ENCODE measurements around the gene FHOD3.
A peak's percentile ranks its signal among the peaks of the same experiment; 100 is the strongest.

The FHOD3 gene

DNA sequence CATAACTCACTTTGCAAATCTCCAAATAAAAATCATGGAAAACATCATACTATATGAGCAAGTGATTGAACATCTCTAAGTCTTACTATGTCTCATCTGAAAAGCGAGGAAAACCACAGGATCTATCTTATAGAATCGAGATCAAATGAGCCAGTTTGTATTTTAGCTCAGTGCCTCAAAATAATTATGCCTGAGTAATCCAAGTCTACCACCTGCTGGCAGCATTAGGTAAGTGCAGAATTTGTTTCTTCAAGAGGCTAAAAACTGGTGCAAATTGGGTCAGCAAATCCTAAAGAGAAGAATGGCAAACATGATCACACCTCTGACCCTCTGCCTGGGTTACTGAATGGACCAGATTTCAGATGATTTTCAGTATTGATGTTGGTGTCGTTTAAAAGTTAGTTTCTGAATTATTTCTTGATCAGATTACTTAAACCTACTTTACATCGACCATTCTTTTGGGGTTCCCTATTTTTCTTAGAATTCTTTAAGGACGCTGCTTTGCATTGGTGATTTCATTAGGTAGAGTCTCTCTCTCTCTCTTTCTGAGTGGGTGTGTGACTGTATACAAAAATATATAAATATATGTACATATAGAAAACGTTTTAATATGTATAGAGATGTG is 12.7 kb upstream of the FHOD3 start:
- H3K27ac ChIP-seq (ENCODE audit: low read depth, low read length) = no peak overlapping the region
- no peak overlapping the region for H2AK5ac ChIP-seq (ENCODE audit: low read length)
- no peak overlapping the region for H4K8ac ChIP-seq (ENCODE audit: low read depth, low read length)
- H4K5ac ChIP-seq (ENCODE audit: low read length) = no peak overlapping the region
- no peaks in the 10 kb centered on the region for H3K27me3 ChIP-seq (ENCODE audit: insufficient read depth, low read length, poor library complexity)
- no peaks in the 10 kb centered on the region for H3K79me1 ChIP-seq (ENCODE audit: low read length)
- no peak overlapping the region for H3K18ac ChIP-seq (ENCODE audit: low read length)
- DNase-seq = peak; percentile 76
- no peak overlapping the region for H3K4ac ChIP-seq (ENCODE audit: low read depth, low read length)
- no peak overlapping the region for H2BK15ac ChIP-seq (replicated peaks; ENCODE audit: low read depth)
- H3K4me3 ChIP-seq (ENCODE audit: low read length) = no peak overlapping the region
- no peak overlapping the region for H3K4me2 ChIP-seq (ENCODE audit: low read length)
- no peaks in the 10 kb centered on the region for H3K36me3 ChIP-seq (ENCODE audit: control insufficient read depth, insufficient read depth, low read length)
- no peak overlapping the region for H3K9ac ChIP-seq (ENCODE audit: low read length)
- H3K23ac ChIP-seq (ENCODE audit: low read length) = no peak overlapping the region
- no peak overlapping the region for H2BK120ac ChIP-seq (ENCODE audit: low read depth, low read length)
- H3K56ac ChIP-seq (ENCODE audit: low read length) = no peak overlapping the region
- H3K4me1 ChIP-seq (ENCODE audit: control insufficient read depth, low read depth, low read length) = no peaks in the 10 kb centered on the region
- no peaks in the 10 kb centered on the region for H3K79me2 ChIP-seq (ENCODE audit: control insufficient read depth, insufficient read depth, low read length)
- 100% methylated on average over 1 of the region's 6 CpGs for whole genome bisulfite sequencing (ENCODE audit: extremely low coverage, insufficient coverage, low lambda C conversion rate)
- H2BK5ac ChIP-seq (ENCODE audit: low read length) = no peak overlapping the region

GRCh38 chr18:36287653-36288052 is 9.9 kb upstream of the FHOD3 start:
- no peak overlapping the region for H4K5ac ChIP-seq (ENCODE audit: low read length)
- H3K36me3 ChIP-seq (ENCODE audit: control insufficient read depth, insufficient read depth, low read length) = no peaks in the 10 kb centered on the region
- no peak overlapping the region for H3K18ac ChIP-seq (ENCODE audit: low read length)
- DNase-seq = no peak
- no peak overlapping the region for H3K56ac ChIP-seq (ENCODE audit: low read length)
- no peaks in the 10 kb centered on the region for H3K79me2 ChIP-seq (ENCODE audit: control insufficient read depth, insufficient read depth, low read length)
- peaks cover 2% of the 10 kb centered on the region for H3K27me3 ChIP-seq (ENCODE audit: insufficient read depth, low read length, poor library complexity)
- no peak overlapping the region for H3K4me2 ChIP-seq (ENCODE audit: low read length)
- H2BK120ac ChIP-seq (ENCODE audit: low read depth, low read length) = no peak overlapping the region
- no peak overlapping the region for H2BK15ac ChIP-seq (replicated peaks; ENCODE audit: low read depth)
- H3K23ac ChIP-seq (ENCODE audit: low read length) = no peak overlapping the region
- H4K8ac ChIP-seq (ENCODE audit: low read depth, low read length) = no peak overlapping the region
- no peak overlapping the region for H2BK5ac ChIP-seq (ENCODE audit: low read length)
- no peaks in the 10 kb centered on the region for H3K4me1 ChIP-seq (ENCODE audit: control insufficient read depth, low read depth, low read length)
- H3K79me1 ChIP-seq (ENCODE audit: low read length) = no peaks in the 10 kb centered on the region
- H3K27ac ChIP-seq (ENCODE audit: low read depth, low read length) = no peak overlapping the region
- no peak overlapping the region for H2AK5ac ChIP-seq (ENCODE audit: low read length)
- WGBS (ENCODE audit: extremely low coverage, insufficient coverage, low lambda C conversion rate) = no CpG with 5 or more reads among the region's 2 CpGs
- no peak overlapping the region for H3K4ac ChIP-seq (ENCODE audit: low read depth, low read length)
- H3K9ac ChIP-seq (ENCODE audit: low read length) = no peak overlapping the region
- no peak overlapping the region for H3K4me3 ChIP-seq (ENCODE audit: low read length)

GRCh38 chr18:36288689-36289088 is 8.8 kb upstream of the FHOD3 start:
- H3K4ac ChIP-seq (ENCODE audit: low read depth, low read length) = no peak overlapping the region
- H3K4me2 ChIP-seq (ENCODE audit: low read length) = no peak overlapping the region
- H3K4me3 ChIP-seq (ENCODE audit: low read length) = no peak overlapping the region
- H3K18ac ChIP-seq (ENCODE audit: low read length) = no peak overlapping the region
- no peak overlapping the region for H4K5ac ChIP-seq (ENCODE audit: low read length)
- no peak overlapping the region for H4K8ac ChIP-seq (ENCODE audit: low read depth, low read length)
- H3K4me1 ChIP-seq (ENCODE audit: control insufficient read depth, low read depth, low read length) = no peaks in the 10 kb centered on the region
- H3K9ac ChIP-seq (ENCODE audit: low read length) = no peak overlapping the region
- H3K56ac ChIP-seq (ENCODE audit: low read length) = no peak overlapping the region
- H2AK5ac ChIP-seq (ENCODE audit: low read length) = no peak overlapping the region
- no peak overlapping the region for H2BK120ac ChIP-seq (ENCODE audit: low read depth, low read length)
- H3K27ac ChIP-seq (ENCODE audit: low read depth, low read length) = no peak overlapping the region
- DNase-seq = no peak
- no peak overlapping the region for H2BK15ac ChIP-seq (replicated peaks; ENCODE audit: low read depth)
- H3K27me3 ChIP-seq (ENCODE audit: insufficient read depth, low read length, poor library complexity) = peaks cover 2% of the 10 kb centered on the region
- no peak overlapping the region for H3K23ac ChIP-seq (ENCODE audit: low read length)
- H3K36me3 ChIP-seq (ENCODE audit: control insufficient read depth, insufficient read depth, low read length) = no peaks in the 10 kb centered on the region
- no peak overlapping the region for H2BK5ac ChIP-seq (ENCODE audit: low read length)
- H3K79me2 ChIP-seq (ENCODE audit: control insufficient read depth, insufficient read depth, low read length) = no peaks in the 10 kb centered on the region
- no peaks in the 10 kb centered on the region for H3K79me1 ChIP-seq (ENCODE audit: low read length)

- no peak overlapping the region for H3K9ac ChIP-seq (ENCODE audit: low read length)
- no peak overlapping the region for H3K4me2 ChIP-seq (ENCODE audit: low read length)
- no peaks in the 10 kb centered on the region for H3K79me2 ChIP-seq (ENCODE audit: control insufficient read depth, insufficient read depth, low read length)
- H4K5ac ChIP-seq (ENCODE audit: low read length) = no peak overlapping the region
- no peak overlapping the region for H4K8ac ChIP-seq (ENCODE audit: low read depth, low read length)
- no peak overlapping the region for H3K18ac ChIP-seq (ENCODE audit: low read length)
- no peaks in the 10 kb centered on the region for H3K36me3 ChIP-seq (ENCODE audit: control insufficient read depth, insufficient read depth, low read length)
- no peak overlapping the region for H3K23ac ChIP-seq (ENCODE audit: low read length)
- no peak overlapping the region for H3K4me3 ChIP-seq (ENCODE audit: low read length)
- H3K56ac ChIP-seq (ENCODE audit: low read length) = no peak overlapping the region
- H2BK5ac ChIP-seq (ENCODE audit: low read length) = no peak overlapping the region
- no peak overlapping the region for H3K4ac ChIP-seq (ENCODE audit: low read depth, low read length)
- peaks cover 27% of the 10 kb centered on the region for H3K27me3 ChIP-seq (ENCODE audit: insufficient read depth, low read length, poor library complexity)
- H2BK120ac ChIP-seq (ENCODE audit: low read depth, low read length) = no peak overlapping the region
- no CpG with 5 or more reads among the region's 1 CpG for WGBS (ENCODE audit: extremely low coverage, insufficient coverage, low lambda C conversion rate)
- no peak overlapping the region for H2BK15ac ChIP-seq (replicated peaks; ENCODE audit: low read depth)
- H3K27ac ChIP-seq (ENCODE audit: low read depth, low read length) = no peak overlapping the region
- no peaks in the 10 kb centered on the region for H3K79me1 ChIP-seq (ENCODE audit: low read length)
- DNase-seq = no peak
- H3K4me1 ChIP-seq (ENCODE audit: control insufficient read depth, low read depth, low read length) = no peaks in the 10 kb centered on the region
- no peak overlapping the region for H2AK5ac ChIP-seq (ENCODE audit: low read length)
Observed at GRCh38 chr18:36294031-36294430, 3.5 kb upstream of the FHOD3 start.

DNA sequence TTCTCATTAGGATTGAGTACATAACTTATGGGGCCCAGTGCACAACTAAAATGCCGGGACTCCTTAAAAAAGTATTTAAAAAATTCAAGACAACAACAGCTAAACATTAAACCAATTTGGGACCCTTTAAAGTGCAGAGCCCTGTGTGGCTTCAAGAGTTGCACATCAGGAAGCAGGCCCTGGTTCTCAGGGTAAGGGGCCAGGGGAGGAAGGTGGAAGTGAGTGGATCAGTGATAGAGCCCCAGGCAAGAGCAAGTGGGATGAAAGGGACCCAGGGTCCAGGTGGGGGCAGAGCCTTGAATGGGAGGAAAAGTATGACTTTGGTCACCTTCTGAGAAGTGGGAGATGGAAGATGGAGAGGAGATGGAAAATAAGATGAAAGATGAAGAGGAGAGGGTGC is 2.3 kb upstream of the FHOD3 start:
- Histone ChIP-seq H2BK15ac (replicated peaks; ENCODE audit: low read depth) (no peak overlapping the region), H3K79me2 (ENCODE audit: control insufficient read depth, insufficient read depth, low read length) (no peaks in the 10 kb centered on the region), H2BK120ac (ENCODE audit: low read depth, low read length) (no peak overlapping the region), H4K8ac (ENCODE audit: low read depth, low read length) (no peak overlapping the region), H3K79me1 (ENCODE audit: low read length) (no peaks in the 10 kb centered on the region), H3K18ac (ENCODE audit: low read length) (no peak overlapping the region), H3K27me3 (ENCODE audit: insufficient read depth, low read length, poor library complexity) (peaks cover 37% of the 10 kb centered on the region), H4K5ac (ENCODE audit: low read length) (no peak overlapping the region), H3K4me2 (ENCODE audit: low read length) (no peak overlapping the region), H3K9ac (ENCODE audit: low read length) (no peak overlapping the region), H3K4ac (ENCODE audit: low read depth, low read length) (no peak overlapping the region), H3K56ac (ENCODE audit: low read length) (no peak overlapping the region), H3K36me3 (ENCODE audit: control insufficient read depth, insufficient read depth, low read length) (no peaks in the 10 kb centered on the region), H3K4me3 (ENCODE audit: low read length) (no peak overlapping the region), H2BK5ac (ENCODE audit: low read length) (no peak overlapping the region), H3K23ac (ENCODE audit: low read length) (no peak overlapping the region), H3K27ac (ENCODE audit: low read depth, low read length) (no peak overlapping the region), H3K4me1 (ENCODE audit: control insufficient read depth, low read depth, low read length) (no peaks in the 10 kb centered on the region), H2AK5ac (ENCODE audit: low read length) (no peak overlapping the region)
- no peak for DNase-seq
- WGBS (ENCODE audit: extremely low coverage, insufficient coverage, low lambda C conversion rate) = no CpG with 5 or more reads among the region's 1 CpG

DNA sequence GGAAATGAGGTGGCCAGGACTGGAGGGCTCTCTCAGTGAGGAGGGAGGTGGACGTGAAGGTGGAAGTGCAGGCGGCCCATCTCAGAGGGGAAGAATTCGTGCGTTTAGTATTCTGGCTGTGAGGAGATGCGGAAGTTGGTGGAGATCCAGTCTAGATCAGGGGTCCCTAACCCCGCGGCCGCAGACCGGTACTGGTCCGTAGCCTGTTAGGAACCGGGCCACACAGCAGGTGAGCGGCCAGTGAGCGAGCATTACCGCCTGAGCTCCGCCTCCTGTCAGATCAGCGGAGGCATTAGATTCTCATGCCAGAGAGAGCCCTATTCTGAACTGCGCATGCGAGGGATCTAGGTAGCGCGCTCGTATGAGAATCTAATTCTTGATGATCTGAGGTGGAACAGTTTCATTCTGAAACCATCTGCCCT is 1.6 kb upstream of the FHOD3 start:
- Histone ChIP-seq H2BK15ac (replicated peaks; ENCODE audit: low read depth) (no peak overlapping the region), H3K4ac (ENCODE audit: low read depth, low read length) (no peak overlapping the region), H3K4me2 (ENCODE audit: low read length) (peak overlapping the region; percentile 20), H2BK120ac (ENCODE audit: low read depth, low read length) (no peak overlapping the region), H3K9ac (ENCODE audit: low read length) (no peak overlapping the region), H3K27me3 (ENCODE audit: insufficient read depth, low read length, poor library complexity) (peaks cover 37% of the 10 kb centered on the region), H3K23ac (ENCODE audit: low read length) (no peak overlapping the region), H3K79me1 (ENCODE audit: low read length) (no peaks in the 10 kb centered on the region), H3K27ac (ENCODE audit: low read depth, low read length) (no peak overlapping the region), H3K56ac (ENCODE audit: low read length) (no peak overlapping the region), H4K8ac (ENCODE audit: low read depth, low read length) (no peak overlapping the region), H4K5ac (ENCODE audit: low read length) (no peak overlapping the region), H3K4me3 (ENCODE audit: low read length) (no peak overlapping the region), H3K18ac (ENCODE audit: low read length) (no peak overlapping the region), H2BK5ac (ENCODE audit: low read length) (no peak overlapping the region), H3K79me2 (ENCODE audit: control insufficient read depth, insufficient read depth, low read length) (no peaks in the 10 kb centered on the region), H3K36me3 (ENCODE audit: control insufficient read depth, insufficient read depth, low read length) (no peaks in the 10 kb centered on the region), H3K4me1 (ENCODE audit: control insufficient read depth, low read depth, low read length) (no peaks in the 10 kb centered on the region), H2AK5ac (ENCODE audit: low read length) (no peak overlapping the region)
- DNase-seq = no peak
- no CpG with 5 or more reads among the region's 21 CpGs for WGBS (ENCODE audit: extremely low coverage, insufficient coverage, low lambda C conversion rate)
